Spleen (tissue), 7 donors: ENCODE data around the gene ZDHHC11B.

Experiments
- POLR2A ChIP-seq, 3 donors: fragments of 450-650 bp; IDR thresholded peaks; one replicate each; pipeline ENCODE4 v1.5.1; 2017; ENCODE audit warnings: antibody characterized with exemption in 3 of 3, mild to moderate bottlenecking in 1 of 3
- POLR2AphosphoS5 ChIP-seq, 3 donors: sonication (generic); formaldehyde crosslinking; IDR thresholded peaks; one replicate each; pipeline ENCODE4 v1.5.1; 2017; ENCODE audit warnings: antibody characterized with exemption in 3 of 3
- TF ChIP-seq, protein P1 (sequence below), 11 experiments: fragments of 200-600 bp in 7 of 11; fragments of 450-650 bp in 4 of 11; sonication (generic) in 4 of 11; IDR thresholded peaks in 8 of 11; conservative IDR thresholded peaks in 3 of 11; 1 replicate in 7 of 11; 2 replicates in 4 of 11; pipeline versions ENCODE4 v1.4.0 to v1.8.0; 2016 to 2021; ENCODE audit warnings: antibody characterized with exemption in 11 of 11, inconsistent platforms in 4 of 11, mild to moderate bottlenecking in 1 of 11
- donor health status: DM: no; HTN: no; CAD: no; lungs with moderate emphysema.
- donor health status: DM: no; HTN: no; CAD: no.
- donor health status: DM: no; HTN: no; CAD: no.

DNA sequence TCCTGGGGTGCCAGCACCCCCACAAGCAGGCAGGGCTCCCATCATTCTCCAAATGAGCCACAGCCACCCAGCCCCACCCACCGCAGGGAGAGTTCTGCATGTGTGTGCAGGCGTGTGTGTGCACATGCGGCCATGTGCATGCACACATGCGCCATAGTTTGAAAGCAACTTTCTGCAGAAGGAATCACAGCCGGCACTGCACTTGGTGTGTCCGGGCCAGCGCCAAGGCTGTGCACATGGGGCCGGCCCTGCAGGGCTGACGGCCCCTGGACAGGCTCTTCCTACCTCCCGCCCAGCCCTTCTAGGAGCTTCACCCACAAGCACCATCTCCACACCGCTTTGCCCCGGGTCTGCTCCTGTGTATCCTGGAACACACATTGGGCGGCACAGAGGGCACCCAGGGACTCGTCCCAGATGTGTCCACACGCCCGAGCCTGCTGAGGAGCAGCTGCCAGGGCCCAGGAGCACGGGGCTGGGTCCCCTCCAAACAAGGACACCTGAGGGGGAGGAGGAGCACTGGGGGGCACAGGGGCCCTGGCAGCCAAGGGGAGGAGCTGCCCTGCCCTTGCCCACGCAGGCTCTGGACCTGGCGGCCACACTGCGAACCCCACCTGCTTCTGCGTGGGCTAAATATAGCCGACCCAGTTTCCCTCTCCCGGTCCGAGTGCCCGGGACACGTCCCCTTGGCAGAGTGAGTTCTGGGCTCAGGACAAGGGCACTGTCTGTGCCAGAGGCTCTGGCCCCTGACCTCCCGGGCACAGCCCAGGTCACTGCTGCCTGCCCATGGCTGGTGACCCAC, 110.5 kb downstream of the ZDHHC11B start:
- TF ChIP-seq, protein P1, sequence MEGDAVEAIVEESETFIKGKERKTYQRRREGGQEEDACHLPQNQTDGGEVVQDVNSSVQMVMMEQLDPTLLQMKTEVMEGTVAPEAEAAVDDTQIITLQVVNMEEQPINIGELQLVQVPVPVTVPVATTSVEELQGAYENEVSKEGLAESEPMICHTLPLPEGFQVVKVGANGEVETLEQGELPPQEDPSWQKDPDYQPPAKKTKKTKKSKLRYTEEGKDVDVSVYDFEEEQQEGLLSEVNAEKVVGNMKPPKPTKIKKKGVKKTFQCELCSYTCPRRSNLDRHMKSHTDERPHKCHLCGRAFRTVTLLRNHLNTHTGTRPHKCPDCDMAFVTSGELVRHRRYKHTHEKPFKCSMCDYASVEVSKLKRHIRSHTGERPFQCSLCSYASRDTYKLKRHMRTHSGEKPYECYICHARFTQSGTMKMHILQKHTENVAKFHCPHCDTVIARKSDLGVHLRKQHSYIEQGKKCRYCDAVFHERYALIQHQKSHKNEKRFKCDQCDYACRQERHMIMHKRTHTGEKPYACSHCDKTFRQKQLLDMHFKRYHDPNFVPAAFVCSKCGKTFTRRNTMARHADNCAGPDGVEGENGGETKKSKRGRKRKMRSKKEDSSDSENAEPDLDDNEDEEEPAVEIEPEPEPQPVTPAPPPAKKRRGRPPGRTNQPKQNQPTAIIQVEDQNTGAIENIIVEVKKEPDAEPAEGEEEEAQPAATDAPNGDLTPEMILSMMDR (IDR thresholded peaks at IDR 0.05 in 8 of 11, conservative IDR thresholded peaks at IDR 0.05 in 3 of 11) = no peak
- TF ChIP-seq POLR2A (IDR thresholded peaks at IDR 0.05) (no peak), POLR2AphosphoS5 (IDR thresholded peaks at IDR 0.05) (no peak)
